Activated B cell treated with CpG ODN at 0.5 μM for 24 hours (primary cell): Measurements from ENCODE around the gene PLA2G6. TPM values are rescaled to one million over a fixed set of nuclear protein-coding genes. Genes with fewer than 3 reads are reported as not detected.

Source experiments
- ATAC-seq: fragments of 200-7000 bp; cut with Tn5 transposase; one replicate; pipeline ENCODE4 v1.10.0; 2021; ENCODE audit warnings: low read depth, mild to moderate bottlenecking, moderate library complexity
- CTCF ChIA-PET: fragments of 350-600 bp; sonication (Branson Sonifier 250); formaldehyde crosslinking; loops from one replicate; lab custom pipeline; 2021; ENCODE audit warnings: antibody characterized with exemption; lab: Charles Lee
- POLR2A ChIA-PET: fragments of 350-600 bp; sonication (Branson Sonifier 250); formaldehyde crosslinking; loops from one replicate; lab custom pipeline; 2021; ENCODE audit warnings: antibody characterized with exemption; lab: Charles Lee
- DNase-seq: peaks from one replicate; pipeline ENCODE4 v3.0.0; 2022
- H3K27ac Mint-ChIP-seq: one replicate; pipeline ENCODE4 v1.8.0; 2020; ENCODE audit warnings: mixed read lengths
- H3K27me3 Mint-ChIP-seq: one replicate; pipeline ENCODE4 v1.8.0; 2021; ENCODE audit warnings: mixed read lengths
- H3K36me3 Mint-ChIP-seq: one replicate; pipeline ENCODE4 v1.8.0; 2021; ENCODE audit warnings: low read depth, mixed read lengths
- H3K4me1 Mint-ChIP-seq: one replicate; pipeline ENCODE4 v1.8.0; 2021; ENCODE audit warnings: mixed read lengths
- H3K4me3 Mint-ChIP-seq: one replicate; pipeline ENCODE4 v1.8.0; 2020; ENCODE audit warnings: mild to moderate bottlenecking, mixed read lengths
- H3K9me3 Mint-ChIP-seq: one replicate; pipeline ENCODE4 v1.8.0; 2020; ENCODE audit warnings: mixed read lengths
- CTCF ChIP-seq: fragments of 200-600 bp; IDR thresholded peaks from one replicate; pipeline ENCODE4 v1.8.0; 2022; ENCODE audit warnings: antibody characterized with exemption, mild to moderate bottlenecking
- intact Hi-C: fragments of 100-400 bp; cut with micrococcal nuclease; formaldehyde crosslinking; loops from one replicate; pipeline ENCODE4 v1.15.1; 2024
- total RNA-seq: library from RNA; stranded (reverse); gene quantifications from 2 replicates; pipeline ENCODE4 v1.2.3, GENCODE V29; 2022

PLA2G6 gene
- total RNA-seq, 1 donor from 2014 or later: 64.0 TPM

- peaks cover 14% of the 10 kb centered on the region for H3K36me3 Mint-ChIP-seq
- POLR2A ChIA-PET: no interaction called here
- intact Hi-C loops: no loop called here
- H3K9me3 Mint-ChIP-seq: no peaks in the 10 kb centered on the region
- CTCF ChIA-PET: no interaction called here
- no peak overlapping the region for H3K27ac Mint-ChIP-seq
- peaks cover 7% of the 10 kb centered on the region for H3K4me1 Mint-ChIP-seq
- peaks cover 9% of the 10 kb centered on the region for H3K27me3 Mint-ChIP-seq
- H3K4me3 Mint-ChIP-seq: no peak overlapping the region
- ATAC-seq (no peak), DNase-seq (no peak)
- TF ChIP-seq CTCF: no peak
Observed at GRCh38 chr22:38078046-38078840, 103.4 kb downstream of the PLA2G6 start.

GRCh38 chr22:38077595-38077994 lies 104.0 kb downstream of the PLA2G6 start:
- ChIA-PET POLR2A (no interaction called here), CTCF (no interaction called here)
- no peaks in the 10 kb centered on the region for H3K9me3 Mint-ChIP-seq
- intact Hi-C loops: no loop called here
- H3K36me3 Mint-ChIP-seq: peaks cover 21% of the 10 kb centered on the region
- ATAC-seq (no peak), DNase-seq (no peak)
- H3K4me3 Mint-ChIP-seq: no peak overlapping the region
- H3K4me1 Mint-ChIP-seq: peaks cover 7% of the 10 kb centered on the region
- TF ChIP-seq CTCF: no peak
- H3K27me3 Mint-ChIP-seq: peaks cover 8% of the 10 kb centered on the region
- H3K27ac Mint-ChIP-seq: no peak overlapping the region

GRCh38 chr22:38077096-38077495 lies 104.5 kb downstream of the PLA2G6 start:
- DNase-seq (no peak), ATAC-seq (no peak)
- H3K27me3 Mint-ChIP-seq: peaks cover 8% of the 10 kb centered on the region
- H3K4me3 Mint-ChIP-seq: no peak overlapping the region
- intact Hi-C loops: no loop called here
- TF ChIP-seq CTCF: no peak
- H3K4me1 Mint-ChIP-seq: peaks cover 5% of the 10 kb centered on the region
- peaks cover 26% of the 10 kb centered on the region for H3K36me3 Mint-ChIP-seq
- ChIA-PET CTCF (no interaction called here), POLR2A (no interaction called here)
- H3K27ac Mint-ChIP-seq: no peak overlapping the region
- no peaks in the 10 kb centered on the region for H3K9me3 Mint-ChIP-seq

- intact Hi-C loops: no loop called here
- H3K27me3 Mint-ChIP-seq: peaks cover 8% of the 10 kb centered on the region
- CTCF ChIA-PET: no interaction called here
- no peak for TF ChIP-seq CTCF
- POLR2A ChIA-PET: no interaction called here
- H3K4me1 Mint-ChIP-seq: no peaks in the 10 kb centered on the region
- ATAC-seq: no peak
- no peak overlapping the region for H3K4me3 Mint-ChIP-seq
- H3K27ac Mint-ChIP-seq: no peak overlapping the region
- peaks cover 35% of the 10 kb centered on the region for H3K36me3 Mint-ChIP-seq
- no peak for DNase-seq
- H3K9me3 Mint-ChIP-seq: no peaks in the 10 kb centered on the region
Observed at GRCh38 chr22:38075961-38076360, 105.7 kb downstream of the PLA2G6 start.

DNA sequence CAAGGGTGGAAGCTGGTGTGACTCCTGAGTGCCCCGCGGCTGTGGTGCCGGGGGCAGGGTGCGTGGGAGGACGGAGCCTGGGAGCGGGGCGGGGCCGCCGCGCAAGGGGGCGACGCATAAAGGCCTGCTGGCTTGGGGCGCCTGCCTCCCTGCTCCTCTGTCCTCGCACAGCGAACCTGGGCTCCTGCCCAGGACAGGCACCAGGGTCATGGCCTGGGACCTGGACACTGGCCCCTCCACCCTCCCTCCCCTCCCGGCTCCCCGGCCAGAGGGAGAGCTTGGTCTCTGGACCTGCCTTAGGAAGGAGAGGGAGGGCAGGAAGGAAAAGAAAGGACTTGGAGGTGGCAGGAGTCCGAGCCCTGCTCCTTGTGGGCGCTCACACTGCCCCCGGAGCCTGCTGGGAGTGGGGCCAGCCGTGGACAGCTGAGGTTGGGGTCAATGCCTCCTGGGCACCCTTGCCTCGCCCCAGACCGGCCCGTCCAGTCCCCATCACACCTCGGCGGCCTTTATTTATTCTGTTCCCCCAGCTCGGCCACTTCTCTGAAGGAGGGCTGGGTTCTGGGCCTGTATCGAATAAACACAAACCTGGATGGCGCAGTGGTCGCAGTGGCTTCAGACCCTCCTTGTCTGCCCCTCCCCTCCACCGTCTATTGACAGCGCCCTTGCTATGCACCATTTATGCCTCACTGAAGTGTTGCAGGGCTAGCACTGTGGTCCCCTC lies 106.4 kb downstream of the PLA2G6 start:
- no peak overlapping the region for H3K27ac Mint-ChIP-seq
- intact Hi-C loops: no loop called here
- TF ChIP-seq CTCF: no peak
- no peaks in the 10 kb centered on the region for H3K9me3 Mint-ChIP-seq
- DNase-seq (no peak), ATAC-seq (no peak)
- ChIA-PET POLR2A (no interaction called here), CTCF (no interaction called here)
- peaks cover 8% of the 10 kb centered on the region for H3K27me3 Mint-ChIP-seq
- no peaks in the 10 kb centered on the region for H3K4me1 Mint-ChIP-seq
- no peak overlapping the region for H3K4me3 Mint-ChIP-seq
- H3K36me3 Mint-ChIP-seq: peaks cover 42% of the 10 kb centered on the region
